CD4-positive, alpha-beta T cell (primary cell): ENCODE measurements around the gene ADARB2. TPM values are rescaled to one million over a fixed set of nuclear protein-coding genes. Genes with fewer than 3 reads are reported as not detected.

Experiments used
- ATAC-seq: fragments of 200-7000 bp; cut with Tn5 transposase; one replicate; pipeline ENCODE4 v1.10.0; 2022; ENCODE audit warnings: mild to moderate bottlenecking; ENCODE audit not compliant: poor library complexity
- CTCF ChIA-PET: fragments of 350-600 bp; sonication (Branson Sonifier 250); formaldehyde crosslinking; loops from one replicate; lab custom pipeline; 2021; ENCODE audit warnings: antibody characterized with exemption, inconsistent platforms; lab: Charles Lee
- POLR2A ChIA-PET: fragments of 350-600 bp; sonication (Branson Sonifier 250); formaldehyde crosslinking; loops from one replicate; lab custom pipeline; 2021; ENCODE audit warnings: antibody characterized with exemption, inconsistent platforms; lab: Charles Lee
- DNase-seq, 14 experiments: peaks; one replicate each; pipeline ENCODE4 v3.0.0-alpha.2; 2013 to 2020; ENCODE audit warnings: mixed read lengths in 2 of 14
- H3K27ac ChIP-seq, 2 donors: one replicate each; pipeline versions ENCODE4 v1.5.1 to v1.7.0; 2013; ENCODE audit warnings: low read length in 2 of 2, low read depth in 1 of 2, mild to moderate bottlenecking in 1 of 2
- H3K27me3 ChIP-seq, 2 experiments: 1 replicate in 1 of 2; 2 replicates in 1 of 2; pipeline versions ENCODE4 v1.6.1 to v1.7.0; 2013; ENCODE audit warnings: low read length in 2 of 2, control low read depth in 1 of 2, mild to moderate bottlenecking in 1 of 2, moderate library complexity in 1 of 2; ENCODE audit not compliant: insufficient read depth in 2 of 2, control insufficient read depth in 1 of 2
- H3K36me3 ChIP-seq: one replicate; pipeline ENCODE4 v1.6.1; 2013; ENCODE audit warnings: low read length, control low read depth; ENCODE audit not compliant: insufficient read depth
- H3K4me1 ChIP-seq: one replicate; pipeline ENCODE4 v1.6.1; 2013; ENCODE audit warnings: low read length, control low read depth; ENCODE audit not compliant: insufficient read depth
- H3K4me3 ChIP-seq: one replicate; pipeline ENCODE4 v1.5.1; 2013; ENCODE audit warnings: mild to moderate bottlenecking, low read length, moderate library complexity
- H3K9me3 ChIP-seq, 2 experiments: 1 replicate in 1 of 2; 2 replicates in 1 of 2; pipeline versions ENCODE4 v1.6.1 to v1.7.0; 2013; ENCODE audit warnings: low read length in 2 of 2, mild to moderate bottlenecking in 2 of 2, control low read depth in 1 of 2, moderate library complexity in 1 of 2; ENCODE audit not compliant: control insufficient read depth in 1 of 2, insufficient read depth in 1 of 2
- H3K27ac Mint-ChIP-seq: one replicate; pipeline ENCODE4 v1.8.0; 2020; ENCODE audit warnings: mixed read lengths
- H3K27me3 Mint-ChIP-seq: one replicate; pipeline ENCODE4 v1.8.0; 2021; ENCODE audit warnings: mixed read lengths
- H3K36me3 Mint-ChIP-seq: one replicate; pipeline ENCODE4 v1.8.0; 2021; ENCODE audit warnings: low read depth, mixed read lengths
- H3K4me1 Mint-ChIP-seq: one replicate; pipeline ENCODE4 v1.8.0; 2021; ENCODE audit warnings: low read depth, mixed read lengths
- H3K4me3 Mint-ChIP-seq: one replicate; pipeline ENCODE4 v1.8.0; 2020; ENCODE audit warnings: mild to moderate bottlenecking, mixed read lengths
- H3K9me3 Mint-ChIP-seq: one replicate; pipeline ENCODE4 v1.8.0; 2020; ENCODE audit warnings: mixed read lengths
- intact Hi-C, 2 experiments: fragments of 100-400 bp; cut with DNase I in 1 of 2; cut with micrococcal nuclease in 1 of 2; formaldehyde crosslinking; loops; one replicate each; pipeline versions ENCODE4 v1.15.1 to v1.9.0; 2023 to 2025; cut with DNase I, micrococcal nuclease
- total RNA-seq, 174 experiments: library from RNA in 2 of 174; stranded (reverse) in 2 of 174; gene quantifications; one replicate each; pipeline ENCODE4 v1.2.3 and lab custom pipeline; 2021 to 2026
- TF ChIP-seq, protein P1 (sequence below): fragments of 200-600 bp; IDR thresholded peaks from one replicate; pipeline ENCODE4 v1.8.0; 2022; ENCODE audit warnings: antibody characterized with exemption, mild to moderate bottlenecking

The ADARB2 gene
- total RNA-seq, 2 experiments from 2014 or later: 0.14 TPM; not detected in 1

- Mint-ChIP-seq H3K4me1 (peaks cover 11% of the 10 kb centered on the region), H3K4me3 (peak overlapping the region; percentile 9), H3K9me3 (no peaks in the 10 kb centered on the region), H3K27me3 (peaks cover 92% of the 10 kb centered on the region), H3K36me3 (no peaks in the 10 kb centered on the region), H3K27ac (no peak overlapping the region)
- no peak overlapping the region for H3K27ac ChIP-seq
- no peaks in the 10 kb centered on the region for H3K36me3 ChIP-seq
- H3K4me3 ChIP-seq: peak overlapping the region; percentile 22
- DNase-seq (no peak), ATAC-seq (no peak)
- H3K4me1 ChIP-seq: peaks cover 16% of the 10 kb centered on the region
- TF ChIP-seq, protein P1, sequence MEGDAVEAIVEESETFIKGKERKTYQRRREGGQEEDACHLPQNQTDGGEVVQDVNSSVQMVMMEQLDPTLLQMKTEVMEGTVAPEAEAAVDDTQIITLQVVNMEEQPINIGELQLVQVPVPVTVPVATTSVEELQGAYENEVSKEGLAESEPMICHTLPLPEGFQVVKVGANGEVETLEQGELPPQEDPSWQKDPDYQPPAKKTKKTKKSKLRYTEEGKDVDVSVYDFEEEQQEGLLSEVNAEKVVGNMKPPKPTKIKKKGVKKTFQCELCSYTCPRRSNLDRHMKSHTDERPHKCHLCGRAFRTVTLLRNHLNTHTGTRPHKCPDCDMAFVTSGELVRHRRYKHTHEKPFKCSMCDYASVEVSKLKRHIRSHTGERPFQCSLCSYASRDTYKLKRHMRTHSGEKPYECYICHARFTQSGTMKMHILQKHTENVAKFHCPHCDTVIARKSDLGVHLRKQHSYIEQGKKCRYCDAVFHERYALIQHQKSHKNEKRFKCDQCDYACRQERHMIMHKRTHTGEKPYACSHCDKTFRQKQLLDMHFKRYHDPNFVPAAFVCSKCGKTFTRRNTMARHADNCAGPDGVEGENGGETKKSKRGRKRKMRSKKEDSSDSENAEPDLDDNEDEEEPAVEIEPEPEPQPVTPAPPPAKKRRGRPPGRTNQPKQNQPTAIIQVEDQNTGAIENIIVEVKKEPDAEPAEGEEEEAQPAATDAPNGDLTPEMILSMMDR: no peak
- H3K9me3 ChIP-seq: peaks cover 0 to 16% of the 10 kb centered on the region in 2 experiments
- peaks cover 56 to 84% of the 10 kb centered on the region in 2 experiments for H3K27me3 ChIP-seq
- CTCF ChIA-PET: no interaction called here
- POLR2A ChIA-PET: no interaction called here
- intact Hi-C loops: no loop called here
These were observed 967 bp downstream of the ADARB2 start for GRCh38 chr10:1736144-1736971.

DNA sequence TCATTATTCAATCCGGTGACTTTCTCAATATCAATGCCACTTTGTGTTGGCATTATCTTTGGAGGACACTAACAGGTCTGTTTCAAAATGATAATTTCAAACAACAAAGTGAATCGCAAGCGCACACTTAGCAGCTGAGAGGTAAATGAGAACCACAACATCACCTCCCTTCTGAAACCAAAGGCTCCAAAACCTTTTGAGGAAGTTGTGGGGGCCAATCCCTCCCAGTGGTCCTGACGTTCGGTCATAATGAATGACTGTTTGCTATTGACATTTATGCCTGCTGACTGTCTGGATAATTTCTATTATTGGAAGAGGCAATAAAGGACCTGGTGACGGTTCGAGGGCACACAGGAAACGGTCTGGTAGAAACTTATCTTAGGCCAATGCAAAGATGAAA, 1.8 kb downstream of the ADARB2 start:
- H3K4me3 Mint-ChIP-seq: no peak overlapping the region
- H3K27me3 ChIP-seq: peaks cover 57 to 81% of the 10 kb centered on the region in 2 experiments

DNA sequence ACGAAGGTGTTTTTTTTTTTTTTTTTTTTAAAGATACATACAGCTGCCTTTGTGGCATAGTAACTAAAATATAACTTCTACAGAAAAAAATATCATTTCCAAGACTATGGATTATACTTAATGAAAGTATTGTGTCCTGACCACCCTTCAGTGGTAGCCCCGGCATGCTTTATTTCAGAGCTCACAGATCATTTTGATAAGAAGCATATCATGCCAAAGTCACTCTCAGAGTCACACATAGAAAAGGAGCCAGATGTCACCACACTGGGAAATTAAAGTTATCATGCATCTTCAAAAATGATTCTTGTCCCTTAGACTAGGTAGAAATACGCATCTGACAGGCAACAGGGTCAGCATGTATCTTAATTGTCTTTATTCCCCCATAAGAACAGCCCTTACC, 3.0 kb downstream of the ADARB2 start:
- no peak overlapping the region for H3K27ac Mint-ChIP-seq
- TF ChIP-seq, protein P1: no peak
- Histone ChIP-seq H3K9me3 (peaks cover 0 to 16% of the 10 kb centered on the region in 2 experiments), H3K36me3 (no peaks in the 10 kb centered on the region), H3K27ac (no peak overlapping the region), H3K27me3 (peaks cover 46 to 71% of the 10 kb centered on the region in 2 experiments), H3K4me3 (no peak overlapping the region), H3K4me1 (peaks cover 16% of the 10 kb centered on the region)
- ChIA-PET CTCF (no interaction called here), POLR2A (no interaction called here)
- H3K27me3 Mint-ChIP-seq: peaks cover 84% of the 10 kb centered on the region
- peaks cover 11% of the 10 kb centered on the region for H3K4me1 Mint-ChIP-seq
- ATAC-seq: no peak
- H3K4me3 Mint-ChIP-seq: no peak overlapping the region
- H3K9me3 Mint-ChIP-seq: no peaks in the 10 kb centered on the region
- intact Hi-C loops: no loop called here
- DNase-seq: no peak
- no peaks in the 10 kb centered on the region for H3K36me3 Mint-ChIP-seq

More for the DNA sequence above, 1.8 kb downstream of the ADARB2 start:
- H3K4me1 ChIP-seq: peaks cover 16% of the 10 kb centered on the region
- H3K36me3 Mint-ChIP-seq: no peaks in the 10 kb centered on the region
- H3K9me3 ChIP-seq: peaks cover 0 to 16% of the 10 kb centered on the region in 2 experiments
- H3K9me3 Mint-ChIP-seq: no peaks in the 10 kb centered on the region
- H3K27ac ChIP-seq: no peak overlapping the region
- DNase-seq: no peak
- CTCF ChIA-PET: no interaction called here
- H3K36me3 ChIP-seq: no peaks in the 10 kb centered on the region
- peaks cover 85% of the 10 kb centered on the region for H3K27me3 Mint-ChIP-seq
- no peak overlapping the region for H3K27ac Mint-ChIP-seq
- H3K4me3 ChIP-seq: no peak overlapping the region
- TF ChIP-seq, protein P1: no peak
- no peak for ATAC-seq
- peaks cover 11% of the 10 kb centered on the region for H3K4me1 Mint-ChIP-seq
- intact Hi-C loops: no loop called here
- POLR2A ChIA-PET: no interaction called here
